Left cardiac atrium (tissue), 4 donors: Measurements from ENCODE around the gene CBX2. TPM values are rescaled to one million over a fixed set of nuclear protein-coding genes. Genes with fewer than 3 reads are reported as not detected.

ENCODE experiments used
- ATAC-seq, 2 donors: fragments of 200-7000 bp; cut with Tn5 transposase; one replicate each; pipeline ENCODE4 v1.9.1; 2020; ENCODE audit warnings: mild to moderate bottlenecking in 2 of 2, moderate library complexity in 2 of 2
- DNase-seq: peaks from one replicate; pipeline ENCODE4 v3.0.0-alpha.2; 2020
- intact Hi-C, 2 donors: fragments of 100-400 bp; cut with DNase I; formaldehyde crosslinking; loops; one replicate each; pipeline versions ENCODE4 v1.14.1 to v1.15.1; 2022 to 2023
- total RNA-seq, 2 donors: library from RNA; stranded (reverse); fragmentation: NEBNext Ultra II Directional; extraction: Animal tissue kit (Norgen Biotek cat#: 25700); gene quantifications; one replicate each; pipeline ENCODE4 v1.2.1, GENCODE V29; 2021
- donor health status: DM: no; HTN: yes; CAD: no.
- donor health status: DM: no; HTN: yes; CAD: no; lungs with severe emphysema.
- donor health status: DM: yes; HTN: yes; CAD: no.
- donor health status: Dilated cardiomyopathy.

CBX2 gene
- total RNA-seq, 2 donors from 2014 or later: 3.1 to 3.5 TPM

- intact Hi-C loops: no loop called here
These were observed 5.9 kb downstream of the CBX2 start for GRCh38 chr17:79783891-79784290.

GRCh38 chr17:79784353-79785016 is 6.5 kb downstream of the CBX2 start:
- DNase-seq (no peak), ATAC-seq (no peak)
- intact Hi-C loops: loop anchor here in 1 of 2 donors (5.0 kb wide), 2 partner anchors 188 to 208 kb away; no protein-coding TSS in a partner anchor

More at GRCh38 chr17:79783891-79784290, 5.9 kb downstream of the CBX2 start:
- DNase-seq (no peak), ATAC-seq (no peak)

GRCh38 chr17:79785017-79785899 is 7.3 kb downstream of the CBX2 start:
- no peak for ATAC-seq
- intact Hi-C loops: loop anchor here in 1 of 2 donors (5.0 kb wide), 2 partner anchors 187 to 207 kb away; no protein-coding TSS in a partner anchor
- no peak for DNase-seq

GRCh38 chr17:79785900-79786810 is 8.2 kb downstream of the CBX2 start:
- ATAC-seq (no peak), DNase-seq (no peak)
- intact Hi-C loops: loop anchor here in 1 of 2 donors (5.0 kb wide), 2 partner anchors 186 to 206 kb away; no protein-coding TSS in a partner anchor

- DNase-seq (no peak), ATAC-seq (no peak)
- intact Hi-C loops: loop anchor here in 1 of 2 donors (5.0 kb wide), 2 partner anchors 185 to 205 kb away; no protein-coding TSS in a partner anchor
These were observed 9.1 kb downstream of the CBX2 start for GRCh38 chr17:79786930-79787643.

GRCh38 chr17:79788455-79788854 is 10.5 kb downstream of the CBX2 start:
- DNase-seq (no peak), ATAC-seq (no peak)
- intact Hi-C loops: loop anchor here in 1 of 2 donors (5.0 kb wide), 2 partner anchors 184 to 204 kb away; no protein-coding TSS in a partner anchor

- DNase-seq (no peak), ATAC-seq (peak; percentile 3)
- intact Hi-C loops: loop anchor here in 1 of 2 donors (5.0 kb wide), 2 partner anchors 183 to 203 kb away; no protein-coding TSS in a partner anchor
These were observed 11.3 kb downstream of the CBX2 start for GRCh38 chr17:79788989-79789942.

- intact Hi-C loops: loop anchor here (5.0 to 10.0 kb wide), 3 partner anchors 45 to 202 kb away; no protein-coding TSS in a partner anchor
- DNase-seq: no peak
- peak; percentile 61 for ATAC-seq
These were observed 12.2 kb downstream of the CBX2 start for GRCh38 chr17:79789943-79790804.

GRCh38 chr17:79790805-79791734 is 13.1 kb downstream of the CBX2 start:
- ATAC-seq (no peak), DNase-seq (no peak)
- intact Hi-C loops: loop anchor here (5.0 to 10.0 kb wide), 2 partner anchors 46 to 201 kb away; no protein-coding TSS in a partner anchor

GRCh38 chr17:79791735-79792161 is 13.8 kb downstream of the CBX2 start:
- DNase-seq (no peak), ATAC-seq (no peak)
- intact Hi-C loops: loop anchor here (5.0 to 10.0 kb wide), 2 partner anchors 47 to 201 kb away; no protein-coding TSS in a partner anchor

- no peak for ATAC-seq
- no peak for DNase-seq
- intact Hi-C loops: loop anchor here (5.0 to 10.0 kb wide), 2 partner anchors 48 to 200 kb away; no protein-coding TSS in a partner anchor
These were observed 14.5 kb downstream of the CBX2 start for GRCh38 chr17:79792341-79792871.

GRCh38 chr17:79792984-79793923 is 15.3 kb downstream of the CBX2 start:
- no peak for ATAC-seq
- intact Hi-C loops: loop anchor here (5.0 to 10.0 kb wide), 2 partner anchors 48 to 199 kb away; no protein-coding TSS in a partner anchor

GRCh38 chr17:79793924-79794304 is 16.0 kb downstream of the CBX2 start:
- ATAC-seq: no peak
- intact Hi-C loops: loop anchor here (5.0 to 10.0 kb wide), 2 partner anchors 49 to 198 kb away; no protein-coding TSS in a partner anchor
- DNase-seq: no peak

More at GRCh38 chr17:79792984-79793923, 15.3 kb downstream of the CBX2 start:
- DNase-seq: no peak
